Measurements from ENCODE around the gene TTC16. TPM values are rescaled to one million over a fixed set of nuclear protein-coding genes. Genes with fewer than 3 reads are reported as not detected.

TTC16 gene
- total and polyA plus RNA-seq, 12 donors, result under 0.01 to 1.0 (median 0.32) TPM; not detected in 2

GRCh38 chr9:127712371-127712770, 3.5 kb upstream of the TTC16 start:
- Histone ChIP-seq H3K9me3 (replicated peaks in 1 of 3) (no peaks in the 10 kb centered on the region), H3K4me3 (no peak overlapping the region), H3K4me1 (replicated peaks in 1 of 2) (peaks cover 14 to 16% of the 10 kb centered on the region in 2 donors), H3K27me3 (no peaks in the 10 kb centered on the region), H3K27ac (no peak overlapping the region), H3K36me3 (replicated peaks in 1 of 2) (no peaks in the 10 kb centered on the region)
- TF ChIP-seq POLR2A (IDR thresholded peaks at IDR 0.05) (no peak), CTCF (IDR thresholded peaks at IDR 0.05) (no peak)
- 90 to 93% (median 92%) methylated on average over 9 to 11 of the region's 11 CpGs for WGBS, 4 donors
- no peak for DNase-seq
- intact Hi-C loops (cut with DNase I), result no loop called here

- intact Hi-C loops (cut with DNase I), result no loop called here
- no peak for TF ChIP-seq POLR2A (IDR thresholded peaks at IDR 0.05)
- 87 to 95% (median 94%) methylated on average over 9 to 10 of the region's 10 CpGs; no CpG with 5 or more reads in 1 of the 4 donors for WGBS, 4 donors
Measured at GRCh38 chr9:127712867-127713266, 3.0 kb upstream of the TTC16 start.

GRCh38 chr9:127714020-127714750, 1.7 kb upstream of the TTC16 start:
- no peak for DNase-seq
- 70 to 78% (median 77%) methylated on average over 6 to 19 of the region's 19 CpGs for WGBS, 4 donors
- intact Hi-C loops (cut with DNase I), result no loop called here

More at GRCh38 chr9:127712867-127713266, 3.0 kb upstream of the TTC16 start:
- Histone ChIP-seq H3K27me3 (no peaks in the 10 kb centered on the region), H3K4me1 (replicated peaks in 1 of 2) (peaks cover 14 to 20% of the 10 kb centered on the region in 2 donors), H3K9me3 (replicated peaks in 1 of 3) (no peaks in the 10 kb centered on the region), H3K4me3 (no peak overlapping the region), H3K27ac (no peak overlapping the region), H3K36me3 (replicated peaks in 1 of 2) (no peaks in the 10 kb centered on the region)
- DNase-seq, result no peak

GRCh38 chr9:127714951-127715469, 869 bp upstream of the TTC16 start:
- Histone ChIP-seq H3K36me3 (replicated peaks in 1 of 2) (no peaks in the 10 kb centered on the region), H3K9me3 (replicated peaks in 1 of 3) (no peaks in the 10 kb centered on the region), H3K27ac (peak overlapping the region in 4 of 5 donors; percentile 73 to 85 (median 80)), H3K4me1 (replicated peaks in 1 of 2) (peaks cover 14 to 22% of the 10 kb centered on the region in 2 donors), H3K4me3 (peak overlapping the region; percentile 49 to 98 (median 76)), H3K27me3 (no peaks in the 10 kb centered on the region)
- TF ChIP-seq CTCF (IDR thresholded peaks at IDR 0.05) (no peak), POLR2A (IDR thresholded peaks at IDR 0.05) (no peak)
- DNase-seq, result peak in 2 of 7 donors; percentile 38 to 49
- WGBS, 4 donors, result 0 to 1% (median 1%) methylated on average over 27 to 44 of the region's 44 CpGs; no CpG with 5 or more reads in 1 of the 4 donors
- intact Hi-C loops (cut with DNase I), result no loop called here

More at GRCh38 chr9:127714020-127714750, 1.7 kb upstream of the TTC16 start:
- TF ChIP-seq POLR2A (IDR thresholded peaks at IDR 0.05) (no peak), CTCF (IDR thresholded peaks at IDR 0.05) (no peak)
- H3K36me3 ChIP-seq (replicated peaks in 1 of 2), result no peaks in the 10 kb centered on the region
- no peaks in the 10 kb centered on the region for H3K27me3 ChIP-seq
- no peaks in the 10 kb centered on the region for H3K9me3 ChIP-seq (replicated peaks in 1 of 3)
- no peak overlapping the region for H3K27ac ChIP-seq
- peaks cover 14 to 22% of the 10 kb centered on the region in 2 donors for H3K4me1 ChIP-seq (replicated peaks in 1 of 2)
- H3K4me3 ChIP-seq, result peak overlapping the region in 2 of 4 donors; percentile 87 to 98
